HepG2 (cell line): ENCODE measurements around the gene MYADML2. TPM values are rescaled to one million over a fixed set of nuclear protein-coding genes. Genes with fewer than 3 reads are reported as not detected.

Experiments used
- KDM5A ChIP-seq: fragments of 200-600 bp; sonication (generic); IDR thresholded peaks from 2 replicates; pipeline ENCODE4 v1.7.0; 2018; ENCODE audit warnings: antibody characterized with exemption, mild to moderate bottlenecking, low read length, borderline replicate concordance
- KDM5B ChIP-seq: sonication (generic); formaldehyde crosslinking; IDR thresholded peaks from 2 replicates; pipeline ENCODE4 v1.4.0; 2020; ENCODE audit warnings: missing genetic modification reagents, mild to moderate bottlenecking, borderline replicate concordance
- NR1H2 ChIP-seq: sonication (generic); formaldehyde crosslinking; IDR thresholded peaks from 2 replicates; pipeline ENCODE4 v1.8.1; 2022; ENCODE audit warnings: low read depth, missing genetic modification reagents, borderline replicate concordance
- PLRG1 ChIP-seq: fragments of 450-650 bp; conservative IDR thresholded peaks from 2 replicates; pipeline ENCODE4 v1.6.1; 2016
- SNAI1 ChIP-seq: sonication (generic); formaldehyde crosslinking; IDR thresholded peaks from 2 replicates; pipeline ENCODE4 v1.5.0; 2020; ENCODE audit warnings: mild to moderate bottlenecking, missing genetic modification reagents, borderline replicate concordance
- SRSF9 ChIP-seq: fragments of 200-400 bp; formaldehyde crosslinking; IDR thresholded peaks from 2 replicates; pipeline ENCODE4 v1.6.1; 2018; ENCODE audit warnings: borderline replicate concordance, mild to moderate bottlenecking, low read depth, low read length; ENCODE audit not compliant: insufficient read depth, poor library complexity, severe bottlenecking
- ZBTB38 ChIP-seq: sonication (generic); formaldehyde crosslinking; IDR thresholded peaks from 2 replicates; pipeline ENCODE4 v1.5.1; 2020; ENCODE audit warnings: mild to moderate bottlenecking, missing genetic modification reagents
- ZNF253 ChIP-seq: sonication (generic); formaldehyde crosslinking; IDR thresholded peaks from 2 replicates; pipeline ENCODE4 v1.8.0; 2022; ENCODE audit warnings: mild to moderate bottlenecking, missing genetic modification reagents, borderline replicate concordance
- ZNF652 ChIP-seq: IDR thresholded peaks from 2 replicates; pipeline ENCODE4 v1.6.1; 2016; ENCODE audit warnings: low read depth, borderline replicate concordance
- ZNF737 ChIP-seq: sonication (generic); formaldehyde crosslinking; IDR thresholded peaks from 2 replicates; pipeline ENCODE4 v1.5.0; 2020; ENCODE audit warnings: missing genetic modification reagents, mild to moderate bottlenecking, borderline replicate concordance
- ZNF788 ChIP-seq: sonication (generic); formaldehyde crosslinking; IDR thresholded peaks from 2 replicates; pipeline ENCODE4 v1.5.0; 2020; ENCODE audit warnings: mild to moderate bottlenecking, missing genetic modification reagents, borderline replicate concordance
- polyA plus RNA-seq, 8 experiments: library from polyadenylated mRNA; depleted of rRNA in 3 of 8; stranded (reverse) in 7 of 8; unstranded in 1 of 8; fragments of >200 nt; fragmentation: Illumina TruSeq in 4 of 8; extraction: Trizol in 4 of 8; gene quantifications; 2 replicates each; pipeline versions ENCODE4 v1.2.1 to v1.2.3, GENCODE V29; 2011 to 2016; ENCODE audit warnings: low read depth in 4 of 8, missing spikeins in 1 of 8, mixed read lengths in 1 of 8; ENCODE audit not compliant: insufficient read depth in 1 of 8
- total RNA-seq, 5 experiments: library from RNA; depleted of rRNA; stranded (reverse); fragments of >200 nt; fragmentation: Illumina TruSeq; extraction: Trizol; gene quantifications; 2 replicates each; pipeline ENCODE4 v1.2.3, GENCODE V29; 2016; ENCODE audit warnings: low read depth in 1 of 5
- TF ChIP-seq, protein P1 (sequence below): sonication (generic); formaldehyde crosslinking; IDR thresholded peaks from 2 replicates; pipeline ENCODE4 v1.9.0; 2021; ENCODE audit warnings: missing genetic modification reagents, borderline replicate concordance
- TF ChIP-seq, protein P2 (sequence below): sonication (generic); formaldehyde crosslinking; IDR thresholded peaks from 2 replicates; pipeline ENCODE4 v1.4.0; 2020; ENCODE audit warnings: missing genetic modification reagents, mild to moderate bottlenecking, borderline replicate concordance
- TF ChIP-seq, protein P3 (sequence below), 2 experiments: sonication (generic) in 1 of 2; formaldehyde crosslinking in 1 of 2; IDR thresholded peaks; 2 replicates each; pipeline versions ENCODE4 v1.6.1 to v1.9.0; 2014 to 2022; ENCODE audit warnings: antibody characterized with exemption in 1 of 2, borderline replicate concordance in 1 of 2, inconsistent platforms in 1 of 2, low read depth in 1 of 2, missing genetic modification reagents in 1 of 2

MYADML2 gene
- total and polyA plus RNA-seq, 2 of the 13 experiments (the other 11 are each of a cell fraction or from before 2014, with no cell fraction given) = not detected

DNA sequence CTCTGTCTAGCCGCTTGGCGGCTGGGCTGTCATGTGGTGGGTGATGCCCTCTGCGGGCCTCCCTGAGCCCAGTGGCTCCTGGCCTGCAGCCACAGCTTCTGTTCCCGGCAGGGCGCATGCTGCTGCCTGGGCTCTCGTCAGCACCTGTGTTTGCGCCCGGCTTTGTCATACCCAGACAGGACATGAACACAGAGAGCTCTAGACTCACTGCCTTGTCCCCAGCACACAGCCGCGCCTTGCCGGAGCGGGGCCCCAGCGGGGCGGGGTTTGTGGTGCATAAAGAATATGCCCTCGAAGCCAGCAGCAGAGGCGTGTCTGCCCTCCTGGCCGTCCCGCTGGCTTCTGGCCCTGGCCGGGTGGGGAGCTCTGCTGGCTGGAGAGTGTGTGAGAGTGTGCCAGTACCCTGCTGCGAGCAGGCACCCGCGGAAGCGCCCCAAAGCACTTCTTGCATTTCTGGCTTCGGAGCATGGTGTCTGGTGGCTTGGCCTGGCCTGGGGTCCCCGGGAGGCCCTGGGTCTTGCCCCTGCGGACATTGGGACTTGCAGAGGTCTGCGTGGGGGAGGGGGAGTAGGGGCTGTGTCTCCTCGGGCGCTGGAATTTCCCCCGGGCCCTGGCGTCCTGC is 44.8 kb upstream of the MYADML2 start (continued):
- TF ChIP-seq SRSF9 = no peak
- TF ChIP-seq, protein P1, sequence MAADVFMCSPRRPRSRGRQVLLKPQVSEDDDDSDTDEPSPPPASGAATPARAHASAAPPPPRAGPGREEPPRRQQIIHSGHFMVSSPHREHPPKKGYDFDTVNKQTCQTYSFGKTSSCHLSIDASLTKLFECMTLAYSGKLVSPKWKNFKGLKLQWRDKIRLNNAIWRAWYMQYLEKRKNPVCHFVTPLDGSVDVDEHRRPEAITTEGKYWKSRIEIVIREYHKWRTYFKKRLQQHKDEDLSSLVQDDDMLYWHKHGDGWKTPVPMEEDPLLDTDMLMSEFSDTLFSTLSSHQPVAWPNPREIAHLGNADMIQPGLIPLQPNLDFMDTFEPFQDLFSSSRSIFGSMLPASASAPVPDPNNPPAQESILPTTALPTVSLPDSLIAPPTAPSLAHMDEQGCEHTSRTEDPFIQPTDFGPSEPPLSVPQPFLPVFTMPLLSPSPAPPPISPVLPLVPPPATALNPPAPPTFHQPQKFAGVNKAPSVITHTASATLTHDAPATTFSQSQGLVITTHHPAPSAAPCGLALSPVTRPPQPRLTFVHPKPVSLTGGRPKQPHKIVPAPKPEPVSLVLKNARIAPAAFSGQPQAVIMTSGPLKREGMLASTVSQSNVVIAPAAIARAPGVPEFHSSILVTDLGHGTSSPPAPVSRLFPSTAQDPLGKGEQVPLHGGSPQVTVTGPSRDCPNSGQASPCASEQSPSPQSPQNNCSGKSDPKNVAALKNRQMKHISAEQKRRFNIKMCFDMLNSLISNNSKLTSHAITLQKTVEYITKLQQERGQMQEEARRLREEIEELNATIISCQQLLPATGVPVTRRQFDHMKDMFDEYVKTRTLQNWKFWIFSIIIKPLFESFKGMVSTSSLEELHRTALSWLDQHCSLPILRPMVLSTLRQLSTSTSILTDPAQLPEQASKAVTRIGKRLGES = peak; percentile 93
- TF ChIP-seq ZNF788 = peak; percentile 92
- TF ChIP-seq, protein P2, sequence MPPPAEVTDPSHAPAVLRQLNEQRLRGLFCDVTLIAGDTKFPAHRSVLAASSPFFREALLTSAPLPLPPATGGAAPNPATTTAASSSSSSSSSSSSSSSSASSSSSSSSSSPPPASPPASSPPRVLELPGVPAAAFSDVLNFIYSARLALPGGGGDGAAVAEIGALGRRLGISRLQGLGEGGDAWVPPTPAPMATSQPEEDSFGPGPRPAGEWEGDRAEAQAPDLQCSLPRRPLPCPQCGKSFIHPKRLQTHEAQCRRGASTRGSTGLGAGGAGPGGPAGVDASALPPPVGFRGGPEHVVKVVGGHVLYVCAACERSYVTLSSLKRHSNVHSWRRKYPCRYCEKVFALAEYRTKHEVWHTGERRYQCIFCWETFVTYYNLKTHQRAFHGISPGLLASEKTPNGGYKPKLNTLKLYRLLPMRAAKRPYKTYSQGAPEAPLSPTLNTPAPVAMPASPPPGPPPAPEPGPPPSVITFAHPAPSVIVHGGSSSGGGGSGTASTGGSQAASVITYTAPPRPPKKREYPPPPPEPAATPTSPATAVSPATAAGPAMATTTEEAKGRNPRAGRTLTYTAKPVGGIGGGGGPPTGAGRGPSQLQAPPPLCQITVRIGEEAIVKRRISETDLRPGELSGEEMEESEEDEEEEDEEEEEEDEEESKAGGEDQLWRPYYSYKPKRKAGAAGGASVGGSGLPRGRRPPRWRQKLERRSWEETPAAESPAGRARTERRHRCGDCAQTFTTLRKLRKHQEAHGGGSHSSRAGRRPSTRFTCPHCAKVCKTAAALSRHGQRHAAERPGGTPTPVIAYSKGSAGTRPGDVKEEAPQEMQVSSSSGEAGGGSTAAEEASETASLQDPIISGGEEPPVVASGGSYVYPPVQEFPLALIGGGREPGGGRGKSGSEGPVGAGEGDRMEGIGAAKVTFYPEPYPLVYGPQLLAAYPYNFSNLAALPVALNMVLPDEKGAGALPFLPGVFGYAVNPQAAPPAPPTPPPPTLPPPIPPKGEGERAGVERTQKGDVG (CRISPR knock-in tag) = peak; percentile 79; the same call in 1 of the 2 replicates
- TF ChIP-seq, protein P3, sequence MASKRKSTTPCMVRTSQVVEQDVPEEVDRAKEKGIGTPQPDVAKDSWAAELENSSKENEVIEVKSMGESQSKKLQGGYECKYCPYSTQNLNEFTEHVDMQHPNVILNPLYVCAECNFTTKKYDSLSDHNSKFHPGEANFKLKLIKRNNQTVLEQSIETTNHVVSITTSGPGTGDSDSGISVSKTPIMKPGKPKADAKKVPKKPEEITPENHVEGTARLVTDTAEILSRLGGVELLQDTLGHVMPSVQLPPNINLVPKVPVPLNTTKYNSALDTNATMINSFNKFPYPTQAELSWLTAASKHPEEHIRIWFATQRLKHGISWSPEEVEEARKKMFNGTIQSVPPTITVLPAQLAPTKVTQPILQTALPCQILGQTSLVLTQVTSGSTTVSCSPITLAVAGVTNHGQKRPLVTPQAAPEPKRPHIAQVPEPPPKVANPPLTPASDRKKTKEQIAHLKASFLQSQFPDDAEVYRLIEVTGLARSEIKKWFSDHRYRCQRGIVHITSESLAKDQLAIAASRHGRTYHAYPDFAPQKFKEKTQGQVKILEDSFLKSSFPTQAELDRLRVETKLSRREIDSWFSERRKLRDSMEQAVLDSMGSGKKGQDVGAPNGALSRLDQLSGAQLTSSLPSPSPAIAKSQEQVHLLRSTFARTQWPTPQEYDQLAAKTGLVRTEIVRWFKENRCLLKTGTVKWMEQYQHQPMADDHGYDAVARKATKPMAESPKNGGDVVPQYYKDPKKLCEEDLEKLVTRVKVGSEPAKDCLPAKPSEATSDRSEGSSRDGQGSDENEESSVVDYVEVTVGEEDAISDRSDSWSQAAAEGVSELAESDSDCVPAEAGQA (IDR thresholded peaks at IDR 0.05; ENCODE audit: low read depth) = no peak
- TF ChIP-seq, protein P3 (CRISPR knock-in tag; IDR thresholded peaks at IDR 0.05; ENCODE audit: borderline replicate concordance) = no peak; the same call in 1 of the 2 replicates
- peak; percentile 32; the same call in 1 of the 2 replicates for TF ChIP-seq ZNF652 (CRISPR knock-in tag)
- TF ChIP-seq ZBTB38 (CRISPR knock-in tag) = no peak; the same call in 1 of the 2 replicates
- TF ChIP-seq KDM5A = peak; percentile 72; the same call in 1 of the 2 replicates
- TF ChIP-seq ZNF253 (CRISPR knock-in tag) = peak; percentile 78; the same call in 1 of the 2 replicates
- peak; percentile 85; the same call in 1 of the 2 replicates for TF ChIP-seq KDM5B (CRISPR knock-in tag)
- TF ChIP-seq ZNF737 = 0 out of 2 replicates have a peak, but pooled peaks have one; percentile 47
- no peak for TF ChIP-seq SNAI1 (CRISPR knock-in tag)
- TF ChIP-seq PLRG1 = no peak
- TF ChIP-seq NR1H2 (CRISPR knock-in tag) = peak; percentile 90
